Measurements from ENCODE around the gene QTRT2.

Gene QTRT2

DNA sequence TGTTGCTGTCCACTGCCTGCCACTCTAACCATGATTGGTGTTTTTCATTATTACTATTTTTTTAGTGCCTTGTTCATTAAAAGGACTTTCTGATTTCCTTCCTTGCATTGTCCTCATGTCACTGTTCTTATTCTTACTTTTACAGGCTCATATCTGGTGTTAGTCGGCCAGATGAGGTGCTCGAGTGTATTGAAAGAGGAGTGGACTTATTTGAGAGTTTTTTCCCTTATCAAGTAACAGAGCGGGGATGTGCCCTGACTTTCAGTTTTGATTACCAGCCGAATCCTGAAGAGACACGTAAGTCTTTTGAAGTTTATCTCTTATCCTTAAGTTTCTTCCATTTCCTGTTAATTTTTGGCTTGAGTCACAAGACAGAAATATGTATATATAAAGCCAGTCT lies 23.2 kb downstream of the QTRT2 start:
- DNase-seq, result no peak

DNA sequence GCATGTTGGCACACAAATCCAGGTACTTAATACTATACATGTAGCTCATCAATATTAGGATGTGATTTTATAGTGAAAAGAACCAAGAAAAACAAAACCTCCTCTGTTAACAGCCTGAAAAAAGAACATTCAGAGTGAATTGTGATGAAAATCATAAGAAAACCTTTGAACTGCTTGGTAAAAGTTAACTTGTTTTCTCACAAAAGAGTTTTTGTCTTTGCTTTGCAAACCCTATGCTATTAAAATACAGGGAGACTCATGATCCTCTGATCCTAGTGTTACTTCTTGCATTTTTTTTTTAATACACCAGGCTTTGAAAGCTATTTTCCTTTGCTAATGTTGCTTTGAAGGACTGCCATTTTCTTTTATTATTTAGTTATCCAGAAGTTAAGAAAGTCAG lies 23.7 kb downstream of the QTRT2 start:
- DNase-seq, result no peak

DNA sequence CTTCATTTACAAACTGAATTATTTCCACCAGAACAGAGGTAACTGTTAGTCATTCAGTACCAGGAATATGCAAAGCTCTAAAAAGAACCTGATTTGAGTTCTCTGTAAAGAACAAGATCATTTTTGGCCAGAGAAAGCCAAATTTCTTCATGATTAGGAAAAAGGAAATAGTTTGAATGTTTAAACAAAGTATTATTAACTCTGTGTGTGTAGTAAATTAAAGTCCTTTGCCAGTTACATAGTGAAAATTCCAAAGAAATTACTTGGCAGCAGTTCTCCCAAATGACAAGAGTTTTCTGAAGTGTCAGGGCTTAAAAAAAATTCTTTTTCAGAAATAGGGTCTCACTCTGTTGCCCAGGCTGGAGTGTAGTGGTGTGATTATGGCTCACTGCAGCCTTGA lies 24.5 kb downstream of the QTRT2 start:
- DNase-seq, result no peak

GRCh38 chr3:114083112-114083511 lies 26.6 kb downstream of the QTRT2 start:
- no peak for DNase-seq

GRCh38 chr3:114086356-114086755 lies 29.8 kb downstream of the QTRT2 start:
- no peak for DNase-seq

GRCh38 chr3:114089675-114090074 lies 33.1 kb downstream of the QTRT2 start:
- no peak for DNase-seq

DNA sequence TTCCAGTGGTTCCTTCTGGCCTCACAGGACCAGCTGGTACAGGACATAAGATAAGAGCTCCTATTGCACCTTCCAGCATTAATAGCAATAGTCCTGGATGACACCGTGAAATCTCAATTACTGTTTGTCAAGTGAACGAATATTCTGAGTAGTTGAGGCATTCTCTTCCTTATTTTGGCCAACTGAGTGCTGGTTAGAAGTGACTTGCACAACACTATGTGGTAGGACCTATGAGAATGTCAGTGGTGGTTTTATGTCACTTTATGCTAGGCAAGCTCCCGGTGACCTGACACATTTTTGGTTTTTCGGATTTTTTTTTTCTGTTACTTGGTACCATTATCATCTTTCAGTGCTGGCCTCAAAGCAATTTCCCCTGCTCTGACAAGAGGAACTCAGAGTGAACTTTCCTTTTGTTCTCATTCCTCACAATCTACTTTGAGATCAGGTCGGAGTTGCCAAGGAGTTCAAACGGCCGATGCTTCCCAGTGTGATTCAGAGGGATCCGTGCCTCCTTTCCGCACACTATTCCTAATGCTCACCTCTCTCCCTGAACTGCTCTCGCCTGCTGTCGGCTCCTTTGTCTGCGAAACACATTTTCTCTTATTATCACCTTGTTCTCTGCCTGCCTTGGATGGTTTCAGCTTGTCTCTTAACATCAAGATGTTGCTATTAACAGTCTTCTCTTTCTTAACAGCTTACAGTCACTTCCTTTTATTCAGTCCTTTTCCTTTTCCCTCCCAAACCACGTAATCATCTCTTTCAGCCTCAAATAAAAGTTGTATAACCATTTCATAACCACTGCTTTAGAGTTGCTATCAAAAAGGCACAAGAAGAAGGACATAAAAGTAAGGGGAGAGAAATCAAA lies 35.8 kb downstream of the QTRT2 start:
- no peak for DNase-seq

- DNase-seq, result no peak
Observed at GRCh38 chr3:114093016-114093380, 36.5 kb downstream of the QTRT2 start.

DNA sequence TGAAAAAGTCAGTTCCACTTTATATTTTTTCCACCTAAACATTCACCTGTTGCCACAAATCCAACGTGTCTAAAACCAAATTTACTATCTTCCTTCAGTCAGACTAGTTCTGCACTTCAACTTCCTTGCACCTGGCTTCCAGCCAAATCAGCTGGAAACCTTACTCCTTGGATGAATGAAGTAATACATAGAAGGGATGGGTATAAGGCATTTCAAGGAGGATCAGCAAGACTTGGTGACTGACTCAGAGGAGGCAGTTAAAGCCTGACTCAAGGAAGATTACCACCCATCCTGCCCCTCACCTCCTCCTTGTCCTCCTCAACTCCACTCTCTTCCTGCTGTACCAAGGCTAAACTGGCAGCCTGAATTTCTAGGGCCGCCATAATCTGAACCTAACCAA lies 37.1 kb downstream of the QTRT2 start:
- DNase-seq, result no peak

DNA sequence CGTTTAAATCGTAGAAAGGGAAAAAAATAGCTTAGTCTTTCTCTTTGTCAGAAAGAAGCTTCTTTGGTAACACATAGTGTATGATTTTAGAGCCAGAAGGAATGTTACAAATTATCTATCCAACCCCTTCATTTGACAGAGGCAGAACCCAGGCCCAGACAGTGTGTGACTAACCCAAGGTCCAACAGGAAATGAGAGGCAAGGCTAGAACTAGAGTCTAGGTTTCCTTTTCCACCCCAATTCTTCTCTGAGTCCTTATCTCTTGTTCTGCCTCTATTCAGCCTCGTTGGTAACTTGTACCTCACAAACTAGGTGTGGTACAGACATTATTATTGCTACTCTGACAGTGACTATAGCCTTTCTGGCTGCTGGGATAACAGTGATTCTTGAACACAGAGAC lies 39.3 kb downstream of the QTRT2 start:
- no peak for DNase-seq

DNA sequence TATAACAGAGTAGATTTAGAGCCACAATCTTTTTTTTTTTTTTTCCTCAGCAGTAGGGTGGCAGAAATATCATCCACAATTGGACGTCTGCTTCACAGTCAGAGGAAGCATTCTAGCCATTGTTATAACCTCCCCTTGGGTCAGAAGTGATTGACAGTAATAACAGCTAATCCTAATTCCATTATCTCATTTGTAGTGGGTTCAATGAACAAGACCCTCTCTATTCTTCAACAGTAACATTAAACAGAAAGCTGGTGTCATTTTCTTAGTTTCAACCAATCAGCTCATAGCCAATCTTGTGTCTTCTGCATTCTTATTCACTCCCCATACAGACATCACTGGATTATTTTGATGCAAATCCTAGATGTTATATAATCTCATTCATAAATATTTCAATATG lies 44.6 kb downstream of the QTRT2 start:
- DNase-seq, result no peak

DNA sequence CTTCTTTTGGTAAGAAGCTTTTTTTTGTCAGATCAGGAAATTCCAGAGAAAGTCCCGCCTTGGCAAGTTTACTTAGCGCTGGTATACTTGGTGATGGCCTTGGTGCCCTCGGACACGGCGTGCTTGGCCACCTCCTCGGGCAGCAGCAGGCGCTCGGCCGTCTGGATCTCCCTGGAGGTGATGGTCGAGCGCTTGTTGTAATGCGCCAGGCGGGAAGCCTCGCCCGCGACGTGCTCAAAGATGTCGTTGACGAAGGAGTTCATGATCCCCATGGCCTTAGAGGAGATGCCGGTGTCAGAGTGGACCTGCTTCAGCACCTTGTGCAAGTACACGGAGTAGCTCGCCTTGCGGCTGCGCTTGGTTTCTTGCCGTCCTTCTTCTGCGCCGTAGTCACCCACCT lies 46.6 kb downstream of the QTRT2 start:
- DNase-seq, result no peak

GRCh38 chr3:114103858-114104257 lies 47.3 kb downstream of the QTRT2 start:
- no peak for DNase-seq

- DNase-seq, result no peak
Observed at GRCh38 chr3:114104414-114104813, 47.9 kb downstream of the QTRT2 start.

GRCh38 chr3:114108137-114108536 lies 51.6 kb downstream of the QTRT2 start:
- DNase-seq, result no peak

DNA sequence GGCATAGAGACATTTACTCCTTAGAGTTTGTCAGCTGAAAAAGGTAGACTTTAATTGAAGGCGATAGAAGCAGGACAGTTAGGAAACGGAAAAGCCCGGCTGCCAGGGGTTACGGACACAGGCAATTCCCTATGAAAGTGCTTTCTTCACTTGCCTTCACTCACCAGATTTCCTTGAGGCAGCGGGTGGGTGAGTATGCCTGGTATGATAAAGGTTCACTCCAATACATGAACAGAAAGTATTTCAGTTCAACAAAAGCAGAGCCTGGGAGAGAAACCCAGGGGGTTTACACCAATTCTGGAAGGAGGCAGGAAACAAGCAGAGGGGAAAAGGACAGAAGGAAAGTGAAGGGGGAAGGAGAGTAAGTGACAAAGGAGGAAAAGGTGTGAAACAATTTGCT lies 53.9 kb downstream of the QTRT2 start:
- no peak for DNase-seq

- DNase-seq, result no peak
Observed at GRCh38 chr3:114111060-114111770, 54.7 kb downstream of the QTRT2 start.

GRCh38 chr3:114112696-114113095 lies 56.2 kb downstream of the QTRT2 start:
- no peak for DNase-seq

- DNase-seq, result no peak
Observed at GRCh38 chr3:114114719-114115118, 58.2 kb downstream of the QTRT2 start.

- DNase-seq, result no peak
Observed at GRCh38 chr3:114115143-114115542, 58.6 kb downstream of the QTRT2 start.

DNA sequence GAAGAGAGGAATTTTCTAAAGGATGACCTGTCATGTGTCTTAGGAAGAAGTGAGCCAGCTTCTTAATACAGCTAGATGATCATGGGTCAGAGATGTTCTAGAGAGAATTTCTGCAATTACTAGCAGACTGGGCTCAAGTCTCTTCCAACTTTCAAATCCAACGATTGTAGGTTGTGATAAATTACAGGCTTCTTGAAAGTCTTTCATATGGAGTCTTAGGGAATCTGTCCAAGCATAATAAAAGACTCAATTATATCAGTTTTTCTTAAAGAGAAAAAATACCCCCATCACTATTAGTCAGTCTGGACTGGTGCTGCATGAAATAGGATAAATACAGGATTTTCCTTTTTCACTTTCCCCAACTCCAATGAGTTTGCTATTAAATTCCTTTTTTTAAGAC lies 63.2 kb downstream of the QTRT2 start:
- DNase-seq, result no peak

GRCh38 chr3:114120211-114120610 lies 63.7 kb downstream of the QTRT2 start:
- DNase-seq, result no peak

DNA sequence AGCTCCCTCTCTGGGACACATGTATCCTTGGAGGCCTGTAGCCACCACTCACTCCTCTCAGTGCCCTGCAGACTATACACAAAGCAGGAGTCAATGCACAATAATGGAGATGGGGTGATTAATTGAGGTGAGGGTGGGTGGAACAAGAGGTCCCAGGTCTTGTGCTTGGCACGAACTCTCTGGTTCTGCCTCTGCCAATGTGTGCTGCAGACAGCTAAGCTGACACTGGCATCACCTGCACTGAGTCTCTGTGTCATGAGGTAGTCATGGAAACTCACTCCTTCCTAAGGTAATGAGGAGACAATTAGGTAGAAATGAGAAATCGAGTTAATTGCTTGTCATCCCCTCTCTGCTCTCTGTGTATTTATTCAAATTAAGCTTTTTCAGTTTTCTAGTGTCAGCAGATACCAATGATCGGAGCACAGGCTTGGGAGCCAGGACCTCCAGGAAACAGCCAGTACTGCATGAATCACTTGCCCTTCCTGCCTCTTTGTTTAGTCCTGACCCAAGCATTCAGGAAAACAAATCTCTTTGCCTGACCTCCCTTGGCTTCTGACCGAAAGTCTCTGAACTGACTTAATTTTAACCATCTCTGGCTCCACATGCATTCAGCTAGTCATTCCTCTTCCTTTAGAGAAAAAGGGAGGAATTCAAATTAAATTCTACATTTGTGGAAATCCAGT lies 65.6 kb downstream of the QTRT2 start:
- peak; percentile 2 for DNase-seq

- DNase-seq, result no peak
Observed at GRCh38 chr3:114126461-114126860, 69.9 kb downstream of the QTRT2 start.

Data from activated CD4-positive, alpha-beta T cell treated with anti-CD3 and anti-CD28 coated beads, Interleukin-10, Interleukin-2, amounts not matched to agents 100 ng/mL and 50 ng/mL, durations not matched to agents 16 hours and 8 hours (primary cell).